CD14-positive monocyte (primary cell): ENCODE data around the gene CYP21A2. TPM values are rescaled to one million over a fixed set of nuclear protein-coding genes. Genes with fewer than 3 reads are reported as not detected.

Experiments used
- DNase-seq, 3 donors: peaks; one replicate each; pipeline ENCODE4 v3.0.0-alpha.2; 2011 to 2022
- H2AFZ ChIP-seq: 2 replicates; pipeline ENCODE4 v1.6.0; 2012; ENCODE audit warnings: mild to moderate bottlenecking, low read depth, low read length, inconsistent platforms; ENCODE audit not compliant: insufficient read depth, poor library complexity, severe bottlenecking
- H3K27ac ChIP-seq, 2 donors: 1 replicate in 1 of 2; 2 replicates in 1 of 2; pipeline ENCODE4 v1.5.1; 2012 to 2013; ENCODE audit warnings: low read length in 2 of 2, control low read depth in 1 of 2, inconsistent platforms in 1 of 2, low read depth in 1 of 2, mild to moderate bottlenecking in 1 of 2
- H3K27me3 ChIP-seq, 2 donors: one replicate each; pipeline versions ENCODE4 v1.6.0 to v1.6.1; 2011 to 2013; ENCODE audit warnings: low read length in 2 of 2; ENCODE audit not compliant: control insufficient read depth in 2 of 2, insufficient read depth in 2 of 2
- H3K36me3 ChIP-seq, 2 donors: replicated peaks in 1 of 2; 1 replicate in 1 of 2; 2 replicates in 1 of 2; pipeline versions ENCODE4 v1.5.1 to v1.6.1; 2012 to 2013; ENCODE audit warnings: low read length in 2 of 2, control low read depth in 1 of 2, inconsistent platforms in 1 of 2, mild to moderate bottlenecking in 1 of 2; ENCODE audit not compliant: insufficient read depth in 2 of 2, control insufficient read depth in 1 of 2
- H3K4me1 ChIP-seq, 2 donors: 1 replicate in 1 of 2; 2 replicates in 1 of 2; pipeline versions ENCODE4 v1.5.1 to v1.6.1; 2012 to 2013; ENCODE audit warnings: low read length in 2 of 2, control low read depth in 1 of 2, inconsistent platforms in 1 of 2, mild to moderate bottlenecking in 1 of 2, moderate library complexity in 1 of 2; ENCODE audit not compliant: insufficient read depth in 2 of 2, control insufficient read depth in 1 of 2
- H3K4me2 ChIP-seq: replicated peaks from 2 replicates; pipeline ENCODE3; 2012; ENCODE audit warnings: low read length, moderate library complexity, mild to moderate bottlenecking; ENCODE audit not compliant: poor library complexity, severe bottlenecking; ENCODE audit errors: extremely low read depth
- H3K4me3 ChIP-seq, 3 experiments: fragments of 200-600 bp in 1 of 3; sonication (generic) in 1 of 3; replicated peaks in 1 of 3; 1 replicate in 2 of 3; 2 replicates in 1 of 3; pipeline ENCODE4 v1.5.1; 2011 to 2013; ENCODE audit warnings: low read length in 3 of 3, mild to moderate bottlenecking in 3 of 3, control low read depth in 2 of 3, low read depth in 2 of 3, inconsistent platforms in 1 of 3, moderate library complexity in 1 of 3
- H3K79me2 ChIP-seq: 2 replicates; pipeline ENCODE4 v1.6.0; 2012; ENCODE audit warnings: mild to moderate bottlenecking, control low read depth, inconsistent platforms, low read length, moderate library complexity; ENCODE audit not compliant: insufficient read depth
- H3K9ac ChIP-seq: 2 replicates; pipeline ENCODE4 v1.6.0; 2017; ENCODE audit warnings: low read length, mild to moderate bottlenecking; ENCODE audit not compliant: insufficient read depth, poor library complexity, severe bottlenecking
- H3K9me3 ChIP-seq, 2 donors: replicated peaks in 1 of 2; 1 replicate in 1 of 2; 2 replicates in 1 of 2; pipeline versions ENCODE4 v1.5.1 to v1.6.1; 2012 to 2013; ENCODE audit warnings: low read length in 2 of 2, control low read depth in 1 of 2; ENCODE audit not compliant: control insufficient read depth in 1 of 2, insufficient read depth in 1 of 2
- H4K20me1 ChIP-seq: 2 replicates; pipeline ENCODE4 v1.6.0; 2012; ENCODE audit warnings: mild to moderate bottlenecking, low read length, control low read depth, moderate library complexity; ENCODE audit not compliant: insufficient read depth
- H3K27ac Mint-ChIP-seq, 7 donors: one replicate each; pipeline ENCODE4 v1.8.0; 2020; ENCODE audit warnings: mild to moderate bottlenecking in 7 of 7, mixed read lengths in 7 of 7, moderate library complexity in 6 of 7, inconsistent platforms in 2 of 7
- H3K27me3 Mint-ChIP-seq, 3 donors: one replicate each; pipeline ENCODE4 v1.8.0; 2021 to 2022; ENCODE audit warnings: low read depth in 3 of 3, mild to moderate bottlenecking in 3 of 3, mixed read lengths in 3 of 3, moderate library complexity in 3 of 3, inconsistent platforms in 1 of 3
- H3K36me3 Mint-ChIP-seq, 2 donors: one replicate each; pipeline ENCODE4 v1.8.0; 2020; ENCODE audit warnings: mixed read lengths in 2 of 2, inconsistent platforms in 1 of 2, mild to moderate bottlenecking in 1 of 2
- H3K4me1 Mint-ChIP-seq: one replicate; pipeline ENCODE4 v1.8.0; 2020; ENCODE audit warnings: mild to moderate bottlenecking, mixed read lengths
- H3K4me3 Mint-ChIP-seq, 2 donors: one replicate each; pipeline ENCODE4 v1.8.0; 2020; ENCODE audit warnings: mild to moderate bottlenecking in 2 of 2, mixed read lengths in 2 of 2, moderate library complexity in 1 of 2
- H3K9me3 Mint-ChIP-seq, 7 donors: one replicate each; pipeline ENCODE4 v1.8.0; 2020 to 2022; ENCODE audit warnings: mixed read lengths in 7 of 7, mild to moderate bottlenecking in 6 of 7, moderate library complexity in 6 of 7, inconsistent platforms in 2 of 7
- WGBS: methylation state at CpG from one replicate; pipeline ENCODE4 v1.1.5; 2013; ENCODE audit warnings: missing lambda C conversion rate; ENCODE audit not compliant: insufficient coverage; 5-methylcytosine and 5-hydroxymethylcytosine counted together
- intact Hi-C, 2 donors: fragments of 100-400 bp; cut with micrococcal nuclease; formaldehyde crosslinking; loops; one replicate each; pipeline versions ENCODE4 v1.15.0 to v1.15.1; 2023
- polyA plus RNA-seq, 3 donors: library from polyadenylated mRNA; depleted of rRNA in 1 of 3; unstranded in 2 of 3; stranded (reverse) in 1 of 3; fragments of 300-500 nt in 2 of 3; fragments of >200 nt in 1 of 3; fragmentation: Illumina TruSeq in 2 of 3; gene quantifications; 1 replicate in 2 of 3; 2 replicates in 1 of 3; pipeline ENCODE4 v1.2.3, GENCODE V29; 2012 to 2021
- TF ChIP-seq, protein P1 (sequence below): fragments of 200-600 bp; IDR thresholded peaks from one replicate; pipeline ENCODE4 v1.8.0; 2022; ENCODE audit warnings: antibody characterized with exemption, mild to moderate bottlenecking

The CYP21A2 gene
- polyA plus RNA-seq, 3 donors, result 0.16 TPM; not detected in 2

DNA sequence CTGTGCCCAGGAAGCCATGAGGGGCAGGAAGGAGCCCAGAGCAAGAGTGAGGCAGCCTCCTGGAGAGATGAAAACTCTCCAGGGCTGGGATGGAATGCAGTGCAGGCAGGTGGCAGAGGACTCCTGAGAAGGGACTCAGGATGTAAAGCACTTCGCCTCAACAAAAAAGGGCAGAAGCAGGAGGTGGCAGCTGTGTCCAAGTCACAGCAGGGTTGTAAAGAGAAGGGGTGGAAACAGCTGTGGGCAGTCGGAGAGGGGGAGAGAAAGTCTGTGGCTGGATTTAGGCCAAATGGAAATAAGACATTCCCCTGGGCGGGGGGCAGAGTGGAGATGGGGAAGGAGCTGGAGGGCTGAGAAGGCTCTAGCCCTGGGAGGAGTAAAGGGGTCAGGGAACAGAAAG is 34.9 kb downstream of the CYP21A2 start:
- 77% methylated on average over 3 of the region's 3 CpGs for WGBS
- intact Hi-C loops, result no loop called here
- no peak overlapping the region for H3K4me2 ChIP-seq
- no peak overlapping the region for H3K4me3 ChIP-seq
- Mint-ChIP-seq H3K4me1 (no peaks in the 10 kb centered on the region), H3K27me3 (peaks cover 6 to 11% (median 10%) of the 10 kb centered on the region in 3 donors), H3K9me3 (no peaks in the 10 kb centered on the region), H3K27ac (peak overlapping the region in 1 of 7 donors; percentile 33), H3K4me3 (no peak overlapping the region), H3K36me3 (no peaks in the 10 kb centered on the region)
- no peaks in the 10 kb centered on the region for H3K4me1 ChIP-seq
- H3K27me3 ChIP-seq, result no peaks in the 10 kb centered on the region
- no peaks in the 10 kb centered on the region for H3K36me3 ChIP-seq
- no peaks in the 10 kb centered on the region for H3K79me2 ChIP-seq
- DNase-seq, result no peak
- TF ChIP-seq, protein P1, sequence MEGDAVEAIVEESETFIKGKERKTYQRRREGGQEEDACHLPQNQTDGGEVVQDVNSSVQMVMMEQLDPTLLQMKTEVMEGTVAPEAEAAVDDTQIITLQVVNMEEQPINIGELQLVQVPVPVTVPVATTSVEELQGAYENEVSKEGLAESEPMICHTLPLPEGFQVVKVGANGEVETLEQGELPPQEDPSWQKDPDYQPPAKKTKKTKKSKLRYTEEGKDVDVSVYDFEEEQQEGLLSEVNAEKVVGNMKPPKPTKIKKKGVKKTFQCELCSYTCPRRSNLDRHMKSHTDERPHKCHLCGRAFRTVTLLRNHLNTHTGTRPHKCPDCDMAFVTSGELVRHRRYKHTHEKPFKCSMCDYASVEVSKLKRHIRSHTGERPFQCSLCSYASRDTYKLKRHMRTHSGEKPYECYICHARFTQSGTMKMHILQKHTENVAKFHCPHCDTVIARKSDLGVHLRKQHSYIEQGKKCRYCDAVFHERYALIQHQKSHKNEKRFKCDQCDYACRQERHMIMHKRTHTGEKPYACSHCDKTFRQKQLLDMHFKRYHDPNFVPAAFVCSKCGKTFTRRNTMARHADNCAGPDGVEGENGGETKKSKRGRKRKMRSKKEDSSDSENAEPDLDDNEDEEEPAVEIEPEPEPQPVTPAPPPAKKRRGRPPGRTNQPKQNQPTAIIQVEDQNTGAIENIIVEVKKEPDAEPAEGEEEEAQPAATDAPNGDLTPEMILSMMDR, result no peak
- H4K20me1 ChIP-seq, result no peaks in the 10 kb centered on the region
- H3K9me3 ChIP-seq, result no peaks in the 10 kb centered on the region
- H2AFZ ChIP-seq, result no peak overlapping the region
- no peak overlapping the region for H3K9ac ChIP-seq
- no peak overlapping the region for H3K27ac ChIP-seq

DNA sequence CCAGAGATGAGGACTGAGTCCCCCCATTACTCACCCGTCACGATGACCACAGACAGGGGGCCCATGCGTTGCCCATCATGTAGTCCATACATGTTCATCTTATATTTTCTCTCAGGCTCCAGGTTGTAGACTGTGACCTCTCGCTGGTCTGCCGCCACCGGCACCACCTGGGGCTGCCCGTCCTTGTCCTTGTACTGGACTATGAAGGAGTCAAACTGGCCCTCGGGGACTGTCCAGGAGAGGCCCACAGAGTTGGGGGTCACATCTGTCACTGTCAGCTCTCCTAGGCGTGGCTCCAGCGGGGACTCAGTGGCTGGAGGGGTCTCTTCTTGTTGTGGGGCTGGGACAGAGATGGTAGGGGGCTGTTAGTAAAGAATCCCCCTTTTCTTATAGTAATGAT is 35.4 kb downstream of the CYP21A2 start:
- Histone ChIP-seq H3K36me3 (no peaks in the 10 kb centered on the region), H3K27ac (no peak overlapping the region), H3K79me2 (no peaks in the 10 kb centered on the region), H3K4me2 (no peak overlapping the region), H3K9me3 (no peaks in the 10 kb centered on the region), H3K4me1 (no peaks in the 10 kb centered on the region), H4K20me1 (no peaks in the 10 kb centered on the region), H2AFZ (no peak overlapping the region), H3K4me3 (no peak overlapping the region), H3K9ac (no peak overlapping the region), H3K27me3 (no peaks in the 10 kb centered on the region)
- Mint-ChIP-seq H3K27ac (no peak overlapping the region), H3K36me3 (no peaks in the 10 kb centered on the region), H3K4me3 (no peak overlapping the region), H3K4me1 (no peaks in the 10 kb centered on the region), H3K27me3 (peaks cover 6 to 11% (median 10%) of the 10 kb centered on the region in 3 donors), H3K9me3 (no peaks in the 10 kb centered on the region)
- intact Hi-C loops, result no loop called here
- no peak for DNase-seq
- TF ChIP-seq, protein P1, result no peak
- 94% methylated on average over 8 of the region's 10 CpGs for WGBS
